K562 (cell line): Measurements from ENCODE around the gene BCL2L1. TPM values are rescaled to one million over a fixed set of nuclear protein-coding genes. Genes with fewer than 3 reads are reported as not detected.

Experiments
- CUX1 ChIP-seq: fragments of 200-800 bp; sonication (Bioruptor generic); IDR thresholded peaks from 2 replicates; pipeline ENCODE4 v1.6.1; 2016; ENCODE audit warnings: missing genetic modification characterization, missing compliant biosample characterization
- FOSL1 ChIP-seq: fragments of 200-800 bp; sonication (Bioruptor generic); conservative IDR thresholded peaks from 2 replicates; pipeline ENCODE4 v1.6.1; 2016; ENCODE audit warnings: missing genetic modification characterization, missing compliant biosample characterization
- HSF4 ChIP-seq: fragments of 250-450 bp; sonication (Bioruptor Pico); IDR thresholded peaks from 2 replicates; pipeline ENCODE4 v2.1.2; 2022; ENCODE audit warnings: mild to moderate bottlenecking, moderate library complexity, borderline replicate concordance
- MEF2D ChIP-seq: conservative IDR thresholded peaks from 2 replicates; pipeline ENCODE4 v1.6.1; 2016; ENCODE audit warnings: low read depth, missing genetic modification characterization, missing compliant biosample characterization
- NRF1 ChIP-seq, 2 experiments: fragments of 450-650 bp; IDR thresholded peaks in 1 of 2; conservative IDR thresholded peaks in 1 of 2; 2 replicates each; pipeline ENCODE4 v1.6.1; 2014; ENCODE audit warnings: mild to moderate bottlenecking in 2 of 2
- RBBP5 ChIP-seq: fragments of 200-600 bp; sonication (generic); IDR thresholded peaks from 2 replicates; pipeline ENCODE4 v1.6.1; 2012; ENCODE audit warnings: borderline replicate concordance, mild to moderate bottlenecking, low read length, control low read depth, inconsistent platforms; ENCODE audit not compliant: insufficient read depth, poor library complexity, severe bottlenecking
- RBM25 ChIP-seq: fragments of 200-400 bp; formaldehyde crosslinking; IDR thresholded peaks from 2 replicates; pipeline ENCODE4 v1.6.1; 2018; ENCODE audit warnings: low read length, low read depth, moderate library complexity; ENCODE audit not compliant: severe bottlenecking
- SMARCE1 ChIP-seq: fragments of 450-650 bp; IDR thresholded peaks from 2 replicates; pipeline ENCODE4 v1.7.1; 2016; ENCODE audit warnings: mild to moderate bottlenecking
- TCF15 ChIP-seq: fragments of 250-450 bp; sonication (Bioruptor Pico); IDR thresholded peaks from 2 replicates; pipeline ENCODE4 v1.8.0; 2022; ENCODE audit warnings: moderate library complexity, mild to moderate bottlenecking, inconsistent platforms
- TCF3 ChIP-seq: sonication (generic); formaldehyde crosslinking; IDR thresholded peaks from 2 replicates; pipeline ENCODE4 v1.4.0; 2020; ENCODE audit warnings: mild to moderate bottlenecking, missing genetic modification reagents
- YY1 ChIP-seq, 3 experiments: IDR thresholded peaks; 2 replicates each; pipeline ENCODE4 v1.6.1; 2011; ENCODE audit warnings: low read length in 2 of 3, mild to moderate bottlenecking in 2 of 3, moderate library complexity in 2 of 3, borderline replicate concordance in 1 of 3, control low read depth in 1 of 3, low read depth in 1 of 3; ENCODE audit not compliant: insufficient read depth in 3 of 3, insufficient replicate concordance in 2 of 3, control insufficient read depth in 1 of 3, insufficient read length in 1 of 3; ENCODE audit errors: extremely low read depth in 1 of 3
- ZFP1 ChIP-seq: fragments of 450-650 bp; formaldehyde crosslinking; IDR thresholded peaks from 2 replicates; pipeline ENCODE4 v1.4.0; 2020; ENCODE audit warnings: mild to moderate bottlenecking, mixed read lengths
- ZKSCAN3 ChIP-seq: fragments of 250-450 bp; sonication (Bioruptor Pico); IDR thresholded peaks from 2 replicates; pipeline ENCODE4 v1.4.0; 2020
- ZNF589 ChIP-seq: fragments of 200-800 bp; sonication (Bioruptor generic); IDR thresholded peaks from 2 replicates; pipeline ENCODE4 v1.6.1; 2016; ENCODE audit warnings: low read depth, missing genetic modification characterization, missing compliant biosample characterization
- ZNF717 ChIP-seq: fragments of 250-450 bp; sonication (Bioruptor Pico); IDR thresholded peaks from 2 replicates; pipeline ENCODE4 v1.5.0; 2021
- polyA plus RNA-seq, 8 experiments: library from polyadenylated mRNA; depleted of rRNA in 4 of 8; stranded (reverse) in 5 of 8; unstranded in 3 of 8; fragments of >200 nt; fragmentation: Nextera tagmentation in 2 of 8; fragmentation: Illumina TruSeq in 1 of 8; extraction: Ambion mirVana in 2 of 8; extraction: Trizol in 1 of 8; gene quantifications; 2 replicates each; pipeline versions ENCODE4 v1.2.1 to v1.2.3, GENCODE V29; 2011 to 2014; ENCODE audit warnings: inconsistent platforms in 1 of 8, missing spikeins in 1 of 8
- total RNA-seq, 7 experiments: library from RNA; depleted of rRNA in 6 of 7; stranded (reverse); fragments of >200 nt in 6 of 7; fragmentation: Illumina TruSeq in 2 of 7; extraction: Trizol in 2 of 7; gene quantifications; 2 replicates each; pipeline versions ENCODE4 v1.2.1 to v1.2.3, GENCODE V29; 2011 to 2021; ENCODE audit warnings: low replicate concordance in 1 of 7
- TF ChIP-seq, protein P1 (sequence below): fragments of 250-450 bp; sonication (Bioruptor Pico); IDR thresholded peaks from 2 replicates; pipeline ENCODE4 v1.8.0; 2021; ENCODE audit warnings: moderate library complexity, mild to moderate bottlenecking, inconsistent platforms

BCL2L1 gene
- total and polyA plus RNA-seq, 9 of the 15 experiments (the other 6 are each of a cell fraction or from before 2014, with no cell fraction given) = 3.3 to 182 (median 120) TPM

- TF ChIP-seq CUX1 (CRISPR knock-in tag) (peak; percentile 74), NRF1 (conservative IDR thresholded peaks at IDR 0.05 in 1 of 2, IDR thresholded peaks at IDR 0.05 in 1 of 2) (no peak), RBBP5 (peak; percentile 37), ZNF717 (CRISPR knock-in tag) (no peak), RBM25 (no peak), TCF15 (CRISPR knock-in tag) (no peak), MEF2D (tag) (0 out of 2 replicates have a peak, but pooled peaks have one; percentile 58), HSF4 (CRISPR knock-in tag) (peak; percentile 72; the same call in 1 of the 2 replicates), ZNF589 (CRISPR knock-in tag) (peak; percentile 52; the same call in 1 of the 2 replicates), ZKSCAN3 (CRISPR knock-in tag) (0 out of 2 replicates have a peak, but pooled peaks have one; percentile 3), ZFP1 (CRISPR knock-in tag) (0 out of 2 replicates have a peak, but pooled peaks have one; percentile 15), TCF3 (CRISPR knock-in tag) (peak; percentile 82), FOSL1 (tag) (0 out of 2 replicates have a peak, but pooled peaks have one; percentile 21), SMARCE1 (0 out of 2 replicates have a peak, but pooled peaks have one; percentile 31), YY1 (IDR thresholded peaks at IDR 0.05; ENCODE audit: borderline replicate concordance in 1 of 3, control insufficient read depth in 1 of 3, extremely low read depth in 1 of 3, insufficient read depth in 3 of 3, insufficient read length in 1 of 3, insufficient replicate concordance in 2 of 3, low read depth in 1 of 3, low read length in 2 of 3) (peak in 1 of 3 experiments; percentile 36)
- TF ChIP-seq, protein P1, sequence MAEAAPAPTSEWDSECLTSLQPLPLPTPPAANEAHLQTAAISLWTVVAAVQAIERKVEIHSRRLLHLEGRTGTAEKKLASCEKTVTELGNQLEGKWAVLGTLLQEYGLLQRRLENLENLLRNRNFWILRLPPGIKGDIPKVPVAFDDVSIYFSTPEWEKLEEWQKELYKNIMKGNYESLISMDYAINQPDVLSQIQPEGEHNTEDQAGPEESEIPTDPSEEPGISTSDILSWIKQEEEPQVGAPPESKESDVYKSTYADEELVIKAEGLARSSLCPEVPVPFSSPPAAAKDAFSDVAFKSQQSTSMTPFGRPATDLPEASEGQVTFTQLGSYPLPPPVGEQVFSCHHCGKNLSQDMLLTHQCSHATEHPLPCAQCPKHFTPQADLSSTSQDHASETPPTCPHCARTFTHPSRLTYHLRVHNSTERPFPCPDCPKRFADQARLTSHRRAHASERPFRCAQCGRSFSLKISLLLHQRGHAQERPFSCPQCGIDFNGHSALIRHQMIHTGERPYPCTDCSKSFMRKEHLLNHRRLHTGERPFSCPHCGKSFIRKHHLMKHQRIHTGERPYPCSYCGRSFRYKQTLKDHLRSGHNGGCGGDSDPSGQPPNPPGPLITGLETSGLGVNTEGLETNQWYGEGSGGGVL (CRISPR knock-in tag) = 0 out of 2 replicates have a peak, but pooled peaks have one; percentile 9
Observed at GRCh38 chr20:31670371-31671228, 52.1 kb downstream of the BCL2L1 start (continued).
